Endometrium (tissue), 2 donors: ENCODE data around the gene LMF2.
"Not testable (repeated sequence)": the region's sequence is repeated elsewhere in the genome, so short reads cannot be mapped to it uniquely, and the experiment has no call there.

Experiments used
- FAIRE-seq: peaks from 2 replicates; lab custom pipeline; 2012; peaks lifted over from hg19 to GRCh38; lab: Jason Lieb, UNC
- donor health status: control.
- donor health status: control.

LMF2 gene

GRCh38 chr22:50535113-50535512 is 27.6 kb upstream of the LMF2 start:
- no peak for FAIRE-seq

- not testable (repeated sequence) for FAIRE-seq
These were observed 26.6 kb upstream of the LMF2 start for GRCh38 chr22:50533856-50534711.

GRCh38 chr22:50532824-50533796 is 25.6 kb upstream of the LMF2 start:
- FAIRE-seq: no peak

GRCh38 chr22:50531962-50532674 is 24.6 kb upstream of the LMF2 start:
- no peak for FAIRE-seq

DNA sequence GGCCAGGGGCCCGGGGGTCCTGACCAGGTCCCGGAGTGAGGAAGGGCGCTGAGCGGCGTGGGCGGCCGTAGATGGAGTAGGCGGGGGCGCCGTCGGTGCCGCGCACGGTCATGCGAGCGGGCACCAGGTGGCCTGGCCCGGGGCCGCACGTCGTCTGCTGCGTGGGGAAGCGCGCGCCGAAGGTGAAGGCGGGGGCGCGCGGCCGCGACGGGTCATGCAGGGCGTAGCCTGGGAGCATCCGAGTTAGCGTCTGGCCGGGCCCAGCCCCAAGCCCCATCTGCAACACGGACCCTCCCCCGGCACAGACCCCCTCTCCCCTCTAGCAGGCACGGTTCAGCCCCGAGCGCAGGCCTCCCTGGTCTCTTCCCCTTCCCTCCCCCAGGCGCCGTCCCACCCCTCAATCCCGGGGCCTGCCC is 24.1 kb upstream of the LMF2 start:
- FAIRE-seq: no peak

- FAIRE-seq: no peak
These were observed 23.5 kb upstream of the LMF2 start for GRCh38 chr22:50530877-50531545.

- no peak for FAIRE-seq
These were observed 23.0 kb upstream of the LMF2 start for GRCh38 chr22:50530580-50530876.

DNA sequence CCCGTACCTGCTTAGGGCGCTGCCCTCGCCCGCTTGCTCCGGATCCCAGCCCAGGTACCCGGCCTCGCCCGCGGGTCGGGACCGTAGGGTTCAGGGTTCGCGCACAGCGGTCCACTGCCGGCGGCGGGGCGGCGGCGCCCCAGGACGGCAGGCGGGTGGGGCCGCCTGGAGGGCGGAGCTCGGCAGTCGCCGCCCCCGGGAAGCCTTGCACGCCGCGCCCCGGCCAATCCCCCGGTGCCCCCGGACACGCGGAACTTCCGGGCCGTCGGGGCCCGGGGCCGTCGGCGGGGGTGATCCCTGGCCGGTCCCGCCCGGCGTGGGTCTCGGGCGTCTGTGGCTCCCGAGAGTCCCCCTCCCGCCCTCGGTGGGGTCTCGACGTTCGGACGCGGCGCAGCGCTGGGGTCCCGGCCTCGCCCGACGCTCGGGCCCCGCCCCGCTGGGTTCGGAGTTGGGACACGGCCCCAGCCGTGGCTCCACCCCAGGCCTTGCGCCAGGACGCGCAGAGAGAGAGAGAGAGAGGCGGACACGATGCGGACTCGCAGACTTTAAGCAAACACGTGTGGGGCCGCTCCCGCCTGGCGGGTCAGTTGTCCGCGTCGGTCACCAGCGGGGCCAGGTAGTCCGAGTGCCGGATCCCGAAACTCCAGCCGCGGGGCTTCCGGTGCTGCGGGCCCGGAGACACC is 22.5 kb upstream of the LMF2 start, which contains the start of gene TYMP:
TSS of gene TYMP (minus strand) at position 116 of the 683 bp plus-strand sequence. CDS start 303 bp downstream, outside the sequence.
- no peak for FAIRE-seq

GRCh38 chr22:50529416-50529896 is 22.0 kb upstream of the LMF2 start:
- FAIRE-seq: no peak

DNA sequence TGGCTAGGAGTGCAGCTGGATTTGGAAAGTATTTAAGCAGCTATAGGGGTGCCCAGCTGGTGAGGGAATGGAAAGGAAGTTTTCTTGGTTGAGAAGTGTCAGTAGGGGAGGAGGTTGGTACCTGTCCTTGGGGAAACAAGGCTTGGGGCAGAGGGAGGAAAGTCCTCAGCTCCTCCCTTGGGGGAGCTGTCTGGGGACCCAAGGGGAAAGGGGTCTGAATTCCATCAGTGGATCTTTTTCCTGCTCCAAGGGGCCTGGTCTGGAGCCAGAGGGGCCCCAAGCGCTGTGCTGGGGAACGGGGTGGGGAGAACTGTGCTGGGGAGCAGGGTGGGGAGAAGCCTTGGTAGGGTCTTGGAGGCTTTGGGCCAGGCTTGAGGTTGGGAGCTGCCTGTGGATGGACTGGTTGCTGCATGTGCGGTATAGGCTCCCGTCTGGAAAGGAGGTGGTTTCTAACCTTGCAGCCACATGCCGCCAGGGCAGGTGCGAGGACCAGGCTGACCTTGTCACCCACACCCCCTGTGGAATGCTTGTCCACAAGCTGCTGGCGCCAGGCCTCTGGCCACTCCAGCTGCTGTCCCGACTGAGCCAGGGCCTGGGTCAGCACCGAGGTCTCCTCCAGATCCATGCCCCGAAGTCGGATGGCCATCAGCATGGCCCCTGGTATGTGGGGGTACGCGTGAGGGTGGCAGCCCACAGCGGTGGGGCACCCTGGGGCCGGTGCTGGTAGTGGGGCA is 21.3 kb upstream of the LMF2 start:
- FAIRE-seq: no peak

DNA sequence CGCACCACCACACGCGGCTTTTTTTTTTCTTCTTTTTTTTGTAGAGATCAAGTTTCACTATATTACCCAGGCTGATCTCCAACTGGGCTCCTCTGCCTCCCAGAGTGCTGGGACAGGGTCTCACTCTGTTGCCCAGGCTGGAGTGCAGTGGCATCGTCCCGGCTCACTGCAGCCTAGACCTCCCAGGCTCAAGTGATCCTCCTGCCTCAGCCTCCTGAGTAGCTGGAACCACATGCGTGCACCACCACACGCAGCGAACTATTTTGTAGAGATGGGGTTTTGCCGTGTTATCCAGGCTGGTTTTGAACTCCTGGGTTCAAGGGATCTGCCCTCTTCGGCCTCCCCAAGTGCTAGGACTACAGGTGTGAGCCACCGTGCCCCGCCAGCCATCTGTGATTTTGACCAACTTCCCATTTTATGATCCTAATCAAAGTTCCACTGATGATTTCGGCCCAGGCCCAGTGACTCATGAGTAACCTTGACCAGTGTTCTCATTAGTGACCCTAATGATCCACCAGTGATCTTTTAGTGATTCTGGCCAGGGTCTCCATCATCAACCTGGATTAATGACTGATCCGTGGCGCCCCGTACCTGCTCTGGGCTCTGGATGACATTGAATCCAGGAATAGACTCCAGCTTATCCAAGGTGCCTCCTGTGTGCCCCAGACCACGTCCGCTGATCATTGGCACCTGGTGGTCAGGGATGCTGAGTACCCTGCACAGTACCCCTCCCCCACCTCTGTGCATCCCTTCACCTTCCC is 20.6 kb upstream of the LMF2 start:
- FAIRE-seq: no peak

- FAIRE-seq: no peak
These were observed 19.6 kb upstream of the LMF2 start for GRCh38 chr22:50526834-50527801.

- no peak for FAIRE-seq
These were observed 18.8 kb upstream of the LMF2 start for GRCh38 chr22:50526108-50526833.

GRCh38 chr22:50525858-50526107 is 18.3 kb upstream of the LMF2 start:
- FAIRE-seq: no peak

- peak; percentile 50 for FAIRE-seq
These were observed 17.8 kb upstream of the LMF2 start, which contains the start of gene SCO2 for GRCh38 chr22:50525104-50525857. Gene SCO2, minus strand, starts transcription at chr22:50525598. Its CDS starts 1,187 bp downstream, at chr22:50524411.

GRCh38 chr22:50524676-50525103 is 17.2 kb upstream of the LMF2 start:
- FAIRE-seq: no peak
